Stimulated activated CD8-positive, alpha-beta memory T cell treated with anti-CD3 and anti-CD28 coated beads, Interleukin-12 subunit alpha, Interleukin-12 subunit beta, amount 100 ng/mL, for 1 hour (primary cell): ENCODE results near the gene LPO.
A peak's percentile ranks its signal among the peaks of the same experiment; 100 is the strongest.

Experiments
- DNase-seq: peaks from one replicate; pipeline ENCODE4 v3.0.0-alpha.2; 2020; ENCODE audit warnings: low read depth

LPO gene

DNA sequence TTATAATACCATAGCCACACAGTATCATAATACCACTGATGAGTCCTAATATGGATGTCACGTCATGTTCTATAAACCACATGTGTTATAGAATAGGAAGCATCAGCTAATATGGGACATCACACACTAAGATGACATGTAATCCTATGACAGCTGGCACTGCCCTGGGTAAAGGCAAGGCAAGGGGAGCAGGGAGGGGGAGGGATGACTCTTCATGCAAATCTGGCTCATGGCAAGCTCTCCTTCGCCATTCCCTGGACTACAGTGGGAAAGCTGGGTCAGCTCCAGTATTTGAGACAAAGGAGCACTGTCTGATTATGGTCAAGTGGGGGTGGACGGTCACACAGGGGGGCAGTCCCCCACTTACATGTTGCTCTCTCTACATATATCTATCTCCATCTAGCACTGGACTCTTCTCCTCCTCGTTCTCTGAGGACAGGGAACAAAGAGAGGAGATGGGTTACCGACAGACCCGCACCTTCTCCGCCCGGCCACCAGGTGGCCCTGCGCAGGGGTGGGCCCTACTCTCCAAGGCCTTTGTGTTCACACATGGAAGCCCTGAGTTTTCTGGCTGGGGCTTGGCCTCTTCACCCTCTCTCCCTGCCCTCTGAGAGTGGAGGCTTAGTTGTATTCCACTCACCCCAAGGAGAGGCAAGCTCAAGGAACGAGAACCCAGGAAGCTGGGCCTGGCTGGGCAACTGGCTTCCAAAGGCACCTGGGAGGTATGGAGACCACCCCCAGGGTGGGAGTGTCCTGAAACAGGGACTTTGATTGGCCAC is 65.8 kb downstream of the LPO start:
- DNase-seq = peak; percentile 22

DNA sequence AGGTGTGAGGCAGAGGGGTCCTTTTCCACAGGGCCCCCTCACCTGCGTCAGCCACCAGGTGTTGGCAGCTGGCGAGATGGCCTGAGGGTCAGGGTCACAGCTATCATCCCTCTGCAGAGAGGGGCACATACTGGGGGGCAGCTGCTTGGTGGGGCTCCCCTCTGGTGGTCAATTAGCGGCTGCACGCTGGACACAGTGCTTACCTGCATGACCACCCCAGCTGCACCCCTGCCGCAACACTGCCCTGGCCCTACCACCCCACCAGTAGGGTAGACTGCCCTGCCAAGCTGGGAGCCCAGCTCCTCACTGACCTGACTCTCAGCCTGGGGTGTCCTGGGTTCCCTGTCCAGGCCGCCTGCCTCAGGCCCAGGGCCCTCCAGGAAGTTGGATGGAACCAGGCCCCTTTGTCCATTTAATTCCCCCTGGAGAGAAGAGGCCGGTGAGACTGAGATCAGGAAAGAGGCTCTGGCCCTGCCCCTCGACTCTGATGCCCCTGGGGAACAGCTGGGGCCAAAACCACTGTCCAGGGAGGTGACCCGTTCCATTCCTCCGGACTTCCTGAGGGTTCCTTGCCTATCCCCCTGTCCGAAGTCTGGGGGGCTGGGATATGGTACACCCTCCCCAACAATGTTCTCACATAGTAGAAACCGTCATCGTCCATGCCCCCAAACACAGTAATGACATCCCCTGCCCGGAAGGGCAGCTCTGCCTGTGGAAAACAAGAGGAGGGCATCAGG is 66.5 kb downstream of the LPO start:
- no peak for DNase-seq

DNA sequence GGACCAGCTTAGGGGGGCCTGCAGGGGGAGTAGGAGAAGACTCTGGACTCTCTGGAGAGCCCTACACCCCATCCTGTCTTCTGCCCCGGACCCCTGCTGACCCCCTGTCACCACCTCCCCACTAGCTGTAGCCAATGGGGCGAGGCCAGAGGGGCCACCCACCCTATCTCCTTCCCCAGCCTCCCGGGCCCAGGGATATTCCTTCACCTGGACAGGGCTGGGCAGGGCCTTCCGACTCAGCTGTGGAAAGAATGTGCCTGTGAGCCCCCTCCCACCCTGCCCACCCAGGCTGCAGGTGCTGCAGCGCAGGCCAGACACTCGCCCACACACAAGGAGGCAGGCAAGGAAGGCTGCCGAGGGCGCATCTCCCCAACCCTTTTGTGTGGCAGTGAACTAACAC is 67.2 kb downstream of the LPO start:
- no peak for DNase-seq

DNA sequence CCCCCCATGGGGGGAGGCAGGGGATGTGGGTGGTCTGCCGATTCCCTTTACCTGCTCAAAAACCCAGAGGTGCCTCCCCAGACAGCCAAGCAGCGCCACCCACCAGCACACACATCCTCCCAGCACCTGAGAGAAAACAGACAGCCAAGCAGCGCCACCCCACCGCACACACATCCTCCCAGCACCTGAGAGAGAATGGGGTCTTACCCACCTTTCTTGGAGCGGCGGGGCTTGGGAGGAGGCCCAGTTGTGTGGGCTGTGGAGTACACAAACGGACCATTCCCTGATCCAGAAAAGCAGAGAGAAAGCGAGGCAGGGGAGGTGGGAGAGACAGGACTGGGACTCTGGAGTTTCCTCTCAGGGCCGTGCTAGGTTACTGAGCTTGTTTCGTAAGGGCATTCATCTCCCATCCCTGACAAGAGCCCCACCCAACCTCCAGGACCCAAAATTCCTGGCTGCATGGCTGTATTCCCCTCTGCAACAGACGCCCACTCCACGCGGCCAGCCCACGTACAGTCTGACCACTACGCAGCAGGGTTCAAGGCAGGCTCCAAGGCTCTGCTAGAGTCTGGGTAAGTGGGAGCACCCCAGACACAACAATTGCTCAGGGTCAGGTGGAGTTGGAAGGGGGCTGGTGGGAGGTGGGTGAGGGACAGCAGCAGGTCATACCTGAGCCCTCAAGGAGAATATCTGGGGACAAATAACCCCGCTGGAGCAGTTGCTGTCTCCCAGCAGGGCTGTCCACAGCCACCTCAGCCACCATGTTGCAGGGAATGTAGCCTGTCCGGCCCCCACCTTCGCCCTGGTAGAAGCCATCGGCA is 68.0 kb downstream of the LPO start:
- DNase-seq = no peak

DNA sequence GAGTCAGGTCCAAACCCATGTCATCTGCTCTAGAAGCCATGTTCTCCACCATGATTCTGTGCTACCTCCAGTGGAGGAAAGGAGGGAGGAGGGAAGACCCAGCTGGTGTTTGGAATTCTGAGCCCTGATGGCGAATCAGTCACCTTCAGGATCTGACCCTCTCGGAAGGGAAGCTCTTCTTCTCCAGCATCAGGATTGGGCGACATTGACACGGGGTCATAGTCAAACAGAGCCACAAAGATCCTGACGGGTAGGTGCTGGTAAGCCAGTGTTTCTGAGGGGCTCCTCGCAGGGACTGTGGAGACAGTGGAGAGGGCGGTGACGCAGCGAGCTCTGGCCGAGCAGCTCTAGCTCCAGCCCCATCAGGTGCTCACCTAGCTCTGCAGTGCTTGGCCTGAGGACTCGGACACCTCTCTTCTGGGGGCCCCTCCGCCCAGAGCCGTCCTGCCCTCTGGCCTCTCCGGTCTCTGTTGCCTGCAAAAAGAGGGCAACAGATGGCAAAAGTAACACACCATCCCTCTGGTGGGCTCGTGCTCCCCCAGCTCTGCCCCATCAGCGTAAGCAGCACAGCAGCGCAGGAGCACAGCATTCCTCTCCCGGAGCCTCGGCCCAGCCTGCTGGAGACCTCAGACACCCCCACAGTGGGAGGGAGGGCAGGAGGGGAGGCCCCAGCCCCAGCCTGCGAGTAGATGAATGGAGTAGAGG is 69.2 kb downstream of the LPO start:
- DNase-seq = no peak

DNA sequence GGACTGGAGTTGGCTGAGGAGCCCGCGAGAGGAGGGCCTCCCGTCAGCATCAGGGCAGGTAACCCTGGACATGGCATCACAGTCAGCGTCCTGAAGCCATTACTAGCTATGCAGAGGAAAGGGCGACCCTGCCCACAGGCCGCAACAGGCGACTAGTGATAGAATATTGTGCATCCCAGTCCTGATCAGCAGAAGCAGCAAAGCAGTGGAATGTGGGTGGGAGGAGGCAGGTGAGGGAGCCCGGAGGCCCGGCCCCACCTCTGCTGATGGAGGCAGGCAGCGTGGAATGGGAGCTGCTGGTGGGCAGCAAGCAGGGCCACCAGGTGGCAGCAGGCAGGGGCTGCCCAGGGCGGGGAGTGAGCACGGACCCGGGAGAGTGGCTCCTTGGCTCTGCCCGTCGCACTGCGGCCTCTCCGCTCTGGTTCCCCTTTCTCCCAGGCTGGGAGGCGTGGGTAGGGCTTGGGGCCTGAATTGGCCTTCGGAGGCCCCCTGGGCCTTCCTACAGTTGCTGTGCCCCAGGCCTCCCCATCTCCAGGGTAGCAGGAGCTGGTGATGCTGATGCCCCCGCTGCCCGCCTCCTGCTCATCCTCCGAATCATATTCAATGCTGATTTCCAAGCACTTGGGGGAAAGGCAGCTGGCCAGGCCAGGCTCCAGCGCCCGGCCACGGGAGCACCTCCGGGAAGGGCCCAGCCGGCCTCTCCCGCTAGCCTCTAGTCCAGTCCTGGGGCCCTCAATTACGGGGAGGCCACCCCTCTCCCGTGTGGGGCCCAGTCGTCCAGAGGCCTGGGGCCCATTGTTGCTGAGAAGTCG is 70.0 kb downstream of the LPO start:
- DNase-seq = no peak

DNA sequence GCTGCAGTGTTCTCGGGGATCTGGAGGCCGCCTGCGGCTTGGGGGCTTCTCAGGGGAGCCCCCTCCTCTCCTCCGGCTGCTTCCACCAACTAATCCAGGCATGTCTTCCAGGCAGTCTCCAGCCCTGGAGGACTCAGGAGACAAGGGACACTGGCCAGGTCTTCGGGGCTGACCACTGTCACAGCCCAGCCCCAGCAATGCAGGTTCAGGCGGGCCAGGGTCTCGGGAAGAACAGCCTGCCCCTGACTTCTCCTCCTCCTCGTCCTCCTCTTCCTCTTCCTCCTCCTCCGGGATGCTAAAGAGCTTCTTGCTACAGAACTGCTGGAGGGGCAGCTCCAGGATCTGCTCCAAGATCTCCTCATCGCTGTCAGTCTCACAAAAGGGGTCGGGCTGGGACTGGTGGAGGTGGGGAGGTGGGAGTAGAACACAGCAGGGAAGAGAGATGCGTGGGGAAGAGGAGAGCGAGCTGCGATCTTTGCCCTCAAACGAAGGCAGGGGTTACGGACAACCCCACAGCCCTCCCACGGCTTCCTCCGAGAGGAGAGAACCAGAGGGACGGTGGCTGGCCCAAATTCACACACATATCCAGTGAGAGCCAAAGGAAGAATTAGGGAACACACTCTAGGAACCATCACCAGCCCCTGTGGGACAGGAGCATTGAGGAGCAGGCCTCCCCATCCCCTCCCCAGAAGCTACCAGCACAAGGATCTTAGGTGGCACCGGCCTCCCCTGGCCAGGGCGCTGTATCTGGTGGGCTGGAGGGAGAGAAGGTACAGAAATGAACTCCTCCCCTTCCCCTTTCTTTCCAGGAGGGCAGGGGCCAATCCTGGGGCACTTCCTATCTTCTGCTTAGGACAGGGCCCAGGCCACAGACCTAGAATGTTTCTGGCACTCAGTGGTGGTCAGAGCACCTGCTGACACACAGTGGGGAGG is 70.9 kb downstream of the LPO start:
- DNase-seq = no peak

DNA sequence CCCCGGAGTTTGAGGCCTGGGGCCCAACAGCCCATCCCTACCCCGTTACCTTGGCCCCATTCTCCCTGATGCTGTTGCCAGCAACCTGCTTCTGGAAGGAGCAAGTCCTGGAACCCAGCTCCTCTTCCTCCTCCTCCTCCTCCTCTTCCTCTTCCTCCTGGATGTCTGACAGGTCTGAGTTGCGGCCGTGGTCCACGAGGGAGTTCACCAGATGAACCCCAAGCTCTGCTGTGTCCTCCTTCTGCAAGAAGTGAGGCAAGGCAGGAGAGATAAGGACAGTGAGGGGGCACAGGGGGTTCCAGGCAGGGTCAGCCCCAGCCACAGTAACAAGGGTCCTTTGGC is 71.5 kb downstream of the LPO start:
- no peak for DNase-seq

DNA sequence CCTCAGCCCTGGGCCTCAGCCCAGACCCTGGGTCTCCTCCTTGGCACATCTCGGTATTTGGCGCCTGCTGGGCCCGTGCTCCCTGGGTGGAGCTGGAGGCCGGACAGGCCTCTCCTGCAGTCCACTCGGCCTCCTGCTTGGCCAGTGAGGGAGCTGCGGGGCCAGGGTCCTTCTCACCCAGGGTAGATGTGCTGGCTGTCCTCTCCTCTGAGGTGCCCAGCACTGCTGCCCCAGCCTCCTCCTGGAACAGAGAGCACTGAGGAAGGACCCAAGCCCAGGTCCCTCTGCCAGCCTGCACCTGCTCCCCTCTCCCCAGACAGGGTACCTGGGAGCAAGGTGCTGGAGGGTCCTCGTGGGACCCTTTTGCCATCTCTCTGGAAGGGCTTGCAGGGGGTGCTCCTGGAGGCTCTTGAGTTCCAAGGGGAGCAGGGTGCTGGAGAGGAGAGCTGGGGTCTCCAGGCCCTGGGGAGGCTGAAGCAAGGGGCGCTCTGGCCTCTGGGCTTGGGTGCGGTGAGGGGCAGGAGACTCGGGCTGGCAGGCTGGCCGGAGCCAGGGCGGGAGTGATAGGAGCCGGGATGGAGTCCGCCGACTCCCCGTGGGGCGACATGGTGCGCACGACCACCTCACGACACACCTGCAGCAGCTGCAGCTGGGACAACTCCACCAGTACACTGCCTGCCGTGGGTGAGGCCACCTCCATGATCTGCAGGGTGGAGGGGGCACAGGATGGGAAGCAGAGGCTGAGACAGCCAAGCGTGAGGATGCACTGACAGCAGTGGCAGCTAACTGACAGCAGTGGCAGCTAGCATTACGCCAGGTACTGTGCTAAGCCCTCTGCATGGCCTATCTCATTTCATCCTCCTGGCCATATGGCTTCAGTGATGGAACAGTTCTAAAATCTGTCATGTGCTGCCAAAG is 72.4 kb downstream of the LPO start:
- no peak for DNase-seq

DNA sequence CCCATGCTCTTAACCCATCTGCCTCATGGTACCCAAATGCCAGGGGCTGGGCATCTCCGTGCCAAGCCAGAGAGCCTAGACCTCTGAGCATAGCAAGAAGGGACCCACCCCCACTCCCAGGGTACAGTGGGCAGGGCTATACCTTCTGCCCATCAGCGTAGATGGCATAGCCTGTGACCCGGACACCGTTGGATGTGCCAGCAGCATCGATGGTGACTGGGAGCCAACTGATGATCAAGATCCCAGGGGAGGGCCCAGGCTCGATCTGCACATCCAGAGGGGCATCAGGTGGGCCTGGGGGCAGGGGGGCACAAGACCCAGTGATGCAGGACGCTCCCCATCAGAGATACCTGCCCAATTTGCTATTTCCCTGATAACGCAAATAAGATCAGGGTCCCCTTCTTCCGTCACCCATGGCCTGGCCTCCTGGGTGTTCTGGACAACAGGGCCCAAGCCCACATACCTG is 73.1 kb downstream of the LPO start:
- no peak for DNase-seq

DNA sequence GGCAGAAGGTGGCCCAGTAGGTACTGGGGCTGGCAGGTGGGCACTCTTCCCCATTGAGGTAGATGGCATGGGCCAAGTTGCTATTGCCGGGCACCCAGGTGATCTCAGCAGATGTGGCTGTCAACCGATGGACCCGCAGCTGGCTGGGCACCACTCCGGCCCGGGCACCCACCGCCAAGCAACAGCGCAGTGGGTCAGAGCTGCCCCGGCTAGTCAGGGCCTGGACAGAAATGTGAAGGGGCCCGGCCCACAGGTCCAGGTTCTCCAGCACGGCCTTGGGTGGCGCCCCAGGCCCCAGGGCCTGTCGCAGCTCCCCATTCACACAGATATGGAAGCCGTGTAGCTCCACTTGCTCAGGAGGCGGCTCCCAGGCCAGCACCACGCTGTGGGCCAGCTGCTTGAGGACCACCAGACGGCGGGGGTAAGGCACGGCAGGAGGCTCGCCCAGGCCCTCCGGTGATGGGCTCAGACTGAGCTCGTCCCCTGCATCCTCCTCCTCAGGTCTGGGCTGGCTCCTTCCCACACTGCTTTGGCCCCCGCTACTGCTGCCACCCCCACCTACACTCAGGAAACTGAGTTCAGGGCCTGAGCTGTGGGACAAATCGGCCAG is 73.7 kb downstream of the LPO start:
- no peak for DNase-seq

DNA sequence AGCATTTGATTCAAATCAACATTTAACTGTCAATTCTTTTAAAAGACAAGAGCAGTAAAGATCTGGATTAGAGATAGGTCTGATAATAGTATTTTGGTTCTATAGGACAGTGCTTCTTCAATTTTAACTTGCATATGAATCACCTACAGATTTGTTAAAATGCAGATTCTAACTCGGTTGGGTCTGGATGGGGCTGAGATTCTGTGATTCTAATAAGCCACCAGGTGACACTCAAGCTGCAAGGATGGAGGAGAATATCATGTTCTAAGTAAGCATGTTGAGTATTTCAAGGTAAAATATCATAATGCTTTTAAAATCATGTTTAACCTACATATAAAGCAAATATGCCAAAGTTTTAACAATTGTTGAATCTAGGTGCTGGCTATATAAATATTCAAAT is 74.4 kb downstream of the LPO start:
- no peak for DNase-seq

DNA sequence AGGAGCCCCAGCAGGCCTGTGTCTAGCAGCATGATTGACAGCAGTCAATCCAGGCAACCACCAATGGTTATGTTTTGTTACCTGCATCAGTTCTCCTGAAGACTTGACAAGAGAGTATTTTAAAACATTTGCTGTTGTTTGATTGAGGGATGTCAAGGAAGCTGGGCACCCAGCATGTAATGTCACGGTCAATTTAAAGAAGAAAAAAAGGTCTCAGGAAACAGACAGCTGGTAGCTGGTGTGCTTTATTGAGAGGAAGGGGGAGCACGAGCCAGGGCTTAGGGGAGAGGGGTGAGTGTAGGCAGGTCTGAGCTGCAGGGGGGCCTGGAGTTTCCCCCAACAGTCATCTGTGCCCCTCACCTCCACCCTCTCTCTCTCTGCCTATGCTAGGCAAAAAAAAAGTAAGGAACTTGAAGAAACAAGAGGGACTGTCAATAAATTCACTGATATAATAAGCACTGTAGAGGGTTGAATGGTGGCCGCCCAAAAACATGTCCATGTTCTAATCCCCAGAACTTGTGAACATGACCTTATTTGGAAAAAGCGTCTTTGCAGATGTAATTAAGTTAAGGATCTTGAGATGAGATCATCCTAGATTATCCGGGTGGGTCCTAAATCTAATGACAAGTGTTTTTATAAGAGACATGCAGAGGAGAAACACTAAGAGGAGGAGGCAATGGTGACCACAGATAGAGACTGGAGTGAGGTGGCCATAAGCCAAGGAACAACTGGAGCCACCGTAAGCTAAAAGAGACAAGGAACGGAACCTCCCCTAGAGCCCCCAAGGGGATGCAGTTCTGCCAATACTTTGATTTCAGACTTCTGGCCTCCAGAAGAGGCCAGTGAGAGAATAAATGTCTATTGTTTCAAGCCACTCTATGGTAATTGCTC is 75.7 kb downstream of the LPO start:
- no peak for DNase-seq

DNA sequence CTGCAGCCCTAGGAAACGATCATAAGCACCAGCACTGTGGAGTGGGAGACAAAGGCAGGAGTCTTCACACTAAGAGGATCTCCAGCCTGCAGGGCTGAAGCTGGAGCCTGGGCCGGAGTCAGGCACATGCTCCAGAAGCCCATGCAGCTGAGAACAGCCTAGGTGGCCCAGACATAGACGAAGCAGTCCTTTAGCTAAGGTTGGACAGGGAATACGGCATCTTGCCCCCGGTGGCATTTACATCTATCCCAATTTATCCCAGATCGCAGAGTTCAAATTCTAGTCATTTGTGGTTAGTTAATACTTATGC is 76.3 kb downstream of the LPO start:
- DNase-seq = no peak

DNA sequence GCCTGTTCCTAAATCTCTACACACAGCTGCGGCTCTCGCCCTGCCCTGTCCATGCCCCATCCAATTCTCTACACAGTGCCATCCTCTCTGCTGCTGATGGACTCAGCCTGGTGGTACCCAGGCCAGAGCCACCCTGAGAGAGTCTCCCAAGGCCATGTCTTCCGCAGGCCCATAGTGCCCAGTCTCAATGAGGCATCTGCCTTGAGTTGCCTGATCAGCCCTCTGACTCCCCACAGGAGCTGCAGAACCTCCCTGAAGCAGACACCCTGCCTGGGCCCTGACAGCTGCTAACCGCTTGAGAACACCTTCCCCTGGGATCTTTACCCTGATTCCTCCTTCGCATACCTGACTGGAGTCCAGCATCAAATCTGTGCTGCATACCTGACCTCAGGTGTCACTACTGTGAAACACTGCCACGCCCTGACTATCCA is 76.9 kb downstream of the LPO start:
- DNase-seq = no peak

DNA sequence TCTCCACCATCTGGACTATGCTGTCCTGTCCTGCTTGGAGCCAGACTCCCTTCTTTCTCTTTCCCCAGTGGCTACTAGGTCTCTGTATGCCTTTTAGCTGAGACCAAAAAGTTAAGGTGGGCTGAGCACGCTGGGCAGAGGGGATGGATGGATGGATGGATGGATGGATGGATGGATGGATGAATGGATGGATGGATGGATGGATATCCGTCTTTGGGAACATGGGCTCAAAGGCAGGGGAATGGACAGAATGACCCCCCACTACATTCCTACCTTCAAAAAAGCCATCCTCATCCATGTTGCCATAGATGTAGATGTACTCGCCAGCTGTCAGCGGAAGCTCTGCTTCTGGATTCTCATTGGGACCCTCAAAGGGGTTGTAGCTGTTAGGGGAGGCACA is 77.4 kb downstream of the LPO start:
- no peak for DNase-seq

DNA sequence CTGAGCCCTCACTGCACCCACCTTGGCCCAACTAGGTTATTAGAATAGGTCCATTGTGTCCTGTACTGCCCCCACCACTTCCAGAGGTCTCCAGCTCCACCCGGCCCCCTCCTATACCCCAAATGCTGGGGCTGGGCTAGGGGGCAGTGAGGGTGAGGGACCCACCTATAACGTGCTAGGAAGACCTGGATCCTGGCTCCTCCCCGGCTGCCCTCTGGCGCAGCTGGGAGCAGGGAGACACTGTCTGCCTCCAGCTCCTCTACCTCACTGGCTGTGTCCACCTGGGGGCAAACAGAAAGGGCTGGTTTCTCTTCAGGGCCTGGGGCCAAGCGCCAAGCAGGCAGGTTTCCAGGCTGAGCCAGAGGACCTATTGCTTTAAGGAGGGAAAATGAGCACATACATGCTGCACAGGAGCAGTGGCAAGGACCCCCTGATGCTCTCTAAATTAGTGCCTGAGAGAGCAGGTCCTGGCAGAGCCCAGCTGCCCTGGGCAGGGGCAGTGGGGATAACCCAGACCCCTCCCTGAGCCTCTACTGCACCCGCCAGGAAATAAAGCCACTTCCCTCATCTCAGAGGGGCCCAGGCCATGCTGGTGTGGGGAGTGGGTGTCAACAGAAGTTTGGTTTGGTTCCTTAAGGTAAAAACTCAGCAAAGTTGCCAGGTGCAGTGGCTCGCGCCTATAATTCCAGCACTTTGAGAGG is 78.0 kb downstream of the LPO start:
- no peak for DNase-seq
